Sciatic nerve (tissue), 2 donors: ENCODE data around the gene ADGRE2. TPM values are rescaled to one million over a fixed set of nuclear protein-coding genes. Genes with fewer than 3 reads are reported as not detected.

Experiments
- ATAC-seq: fragments of 200-7000 bp; cut with Tn5 transposase; one replicate; pipeline ENCODE4 v1.9.1; 2020; ENCODE audit warnings: mild to moderate bottlenecking, moderate library complexity
- DNase-seq: peaks from one replicate; pipeline ENCODE4 v3.0.0-alpha.2; 2020; ENCODE audit warnings: low spot score
- intact Hi-C: fragments of 100-400 bp; cut with DNase I; formaldehyde crosslinking; loops from one replicate; pipeline ENCODE4 v1.14.2; 2022
- total RNA-seq: library from RNA; stranded (reverse); fragmentation: NEBNext Ultra II Directional; extraction: Animal tissue kit (Norgen Biotek cat#: 25700); gene quantifications from one replicate; pipeline ENCODE4 v1.2.1, GENCODE V29; 2021
- donor health status: DM: no; HTN: no; CAD: no.
- donor health status: DM: no; HTN: no; CAD: no.

The ADGRE2 gene
- total RNA-seq, 1 donor from 2014 or later, result 4.9 TPM

GRCh38 chr19:14694641-14695266 lies 83.6 kb downstream of the ADGRE2 start:
- DNase-seq, result no peak
- intact Hi-C loops, result no loop called here
- no peak for ATAC-seq

- ATAC-seq (peak; percentile 99), DNase-seq (peak; percentile 99)
- intact Hi-C loops, result no loop called here
Measured at GRCh38 chr19:14689598-14690503, 88.5 kb downstream of the ADGRE2 start, which contains the start of gene ZNF333. ZNF333 (plus strand) TSS chr19:14690048; CDS start chr19:14693492, 3,444 bp downstream.

- ATAC-seq (no peak), DNase-seq (no peak)
- intact Hi-C loops, result no loop called here
Measured at GRCh38 chr19:14686411-14686810, 91.9 kb downstream of the ADGRE2 start.

GRCh38 chr19:14683439-14683838 lies 94.9 kb downstream of the ADGRE2 start:
- DNase-seq (no peak), ATAC-seq (no peak)
- intact Hi-C loops, result no loop called here

Other genes with a start within 250 kb of the ADGRE2 start
- gene TECR, start 249.0 kb downstream of the ADGRE2 start, total RNA-seq, result 101 TPM
- gene NDUFB7, start 206.5 kb downstream of the ADGRE2 start, total RNA-seq, result 130 TPM
- gene CLEC17A, start 195.5 kb downstream of the ADGRE2 start, total RNA-seq, result 0.76 TPM
- 1.9 TPM for gene ADGRE3, start 103.7 kb downstream of the ADGRE2 start, total RNA-seq
- 39.3 TPM for gene ZNF333, start 88.5 kb downstream of the ADGRE2 start, total RNA-seq
- 0.22 TPM for gene OR7A5, start 56.6 kb upstream of the ADGRE2 start, total RNA-seq
- 0.04 TPM for gene OR7C1, start 56.6 kb upstream of the ADGRE2 start, total RNA-seq
- gene OR7A10, start 70.4 kb upstream of the ADGRE2 start, total RNA-seq, result not detected
- not detected for gene OR7A17, start 107.6 kb upstream of the ADGRE2 start, total RNA-seq
- gene OR7C2, start 162.9 kb upstream of the ADGRE2 start, total RNA-seq, result not detected
- gene SLC1A6, start 201.3 kb upstream of the ADGRE2 start, total RNA-seq, result not detected